ENCODE measurements around the gene SGMS2.

GRCh38 chr4:107834241-107834794 is 9.6 kb downstream of the SGMS2 start:
- TF ChIP-seq FOXM1 (IDR thresholded peaks at IDR 0.05; ENCODE audit: borderline replicate concordance, low read depth) = no peak
- TF ChIP-seq CREB1 (IDR thresholded peaks at IDR 0.05; ENCODE audit: low read depth) = no peak
- no peak for TF ChIP-seq NFIC (IDR thresholded peaks at IDR 0.05)
- no peak for TF ChIP-seq TEAD4 (IDR thresholded peaks at IDR 0.05)
- no peak for TF ChIP-seq TAF1 (IDR thresholded peaks at IDR 0.05; ENCODE audit: low read depth)
- TF ChIP-seq, protein P1, sequence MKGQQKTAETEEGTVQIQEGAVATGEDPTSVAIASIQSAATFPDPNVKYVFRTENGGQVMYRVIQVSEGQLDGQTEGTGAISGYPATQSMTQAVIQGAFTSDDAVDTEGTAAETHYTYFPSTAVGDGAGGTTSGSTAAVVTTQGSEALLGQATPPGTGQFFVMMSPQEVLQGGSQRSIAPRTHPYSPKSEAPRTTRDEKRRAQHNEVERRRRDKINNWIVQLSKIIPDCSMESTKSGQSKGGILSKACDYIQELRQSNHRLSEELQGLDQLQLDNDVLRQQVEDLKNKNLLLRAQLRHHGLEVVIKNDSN (IDR thresholded peaks at IDR 0.05) = no peak
- no peak for TF ChIP-seq YY1 (IDR thresholded peaks at IDR 0.05; ENCODE audit: low read depth)
- TF ChIP-seq, protein P2, sequence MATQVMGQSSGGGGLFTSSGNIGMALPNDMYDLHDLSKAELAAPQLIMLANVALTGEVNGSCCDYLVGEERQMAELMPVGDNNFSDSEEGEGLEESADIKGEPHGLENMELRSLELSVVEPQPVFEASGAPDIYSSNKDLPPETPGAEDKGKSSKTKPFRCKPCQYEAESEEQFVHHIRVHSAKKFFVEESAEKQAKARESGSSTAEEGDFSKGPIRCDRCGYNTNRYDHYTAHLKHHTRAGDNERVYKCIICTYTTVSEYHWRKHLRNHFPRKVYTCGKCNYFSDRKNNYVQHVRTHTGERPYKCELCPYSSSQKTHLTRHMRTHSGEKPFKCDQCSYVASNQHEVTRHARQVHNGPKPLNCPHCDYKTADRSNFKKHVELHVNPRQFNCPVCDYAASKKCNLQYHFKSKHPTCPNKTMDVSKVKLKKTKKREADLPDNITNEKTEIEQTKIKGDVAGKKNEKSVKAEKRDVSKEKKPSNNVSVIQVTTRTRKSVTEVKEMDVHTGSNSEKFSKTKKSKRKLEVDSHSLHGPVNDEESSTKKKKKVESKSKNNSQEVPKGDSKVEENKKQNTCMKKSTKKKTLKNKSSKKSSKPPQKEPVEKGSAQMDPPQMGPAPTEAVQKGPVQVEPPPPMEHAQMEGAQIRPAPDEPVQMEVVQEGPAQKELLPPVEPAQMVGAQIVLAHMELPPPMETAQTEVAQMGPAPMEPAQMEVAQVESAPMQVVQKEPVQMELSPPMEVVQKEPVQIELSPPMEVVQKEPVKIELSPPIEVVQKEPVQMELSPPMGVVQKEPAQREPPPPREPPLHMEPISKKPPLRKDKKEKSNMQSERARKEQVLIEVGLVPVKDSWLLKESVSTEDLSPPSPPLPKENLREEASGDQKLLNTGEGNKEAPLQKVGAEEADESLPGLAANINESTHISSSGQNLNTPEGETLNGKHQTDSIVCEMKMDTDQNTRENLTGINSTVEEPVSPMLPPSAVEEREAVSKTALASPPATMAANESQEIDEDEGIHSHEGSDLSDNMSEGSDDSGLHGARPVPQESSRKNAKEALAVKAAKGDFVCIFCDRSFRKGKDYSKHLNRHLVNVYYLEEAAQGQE (IDR thresholded peaks at IDR 0.05; ENCODE audit: low read depth) = no peak
- TF ChIP-seq RAD21 (IDR thresholded peaks at IDR 0.05; ENCODE audit: low read depth) = no peak
- TF ChIP-seq MAX (IDR thresholded peaks at IDR 0.05) = no peak

Measured in Ishikawa (cell line).